DOHH2 (cell line): ENCODE results near the gene ZNF575.

ENCODE experiments used
- H3F3A ChIP-seq: fragments of 200-600 bp; sonication (generic), shearing (Covaris generic); 2 replicates; pipeline ENCODE4 v1.6.0; 2016; ENCODE audit warnings: antibody characterized with exemption, mild to moderate bottlenecking; ENCODE audit not compliant: control insufficient read depth, insufficient read depth
- H3K27ac ChIP-seq: fragments of 200-600 bp; sonication (generic); 2 replicates; pipeline ENCODE4 v1.5.1; 2014; ENCODE audit warnings: low read depth, mild to moderate bottlenecking, low read length, moderate library complexity
- H3K27me3 ChIP-seq: fragments of 200-600 bp; sonication (generic); 2 replicates; pipeline ENCODE4 v1.6.1; 2014; ENCODE audit warnings: mild to moderate bottlenecking, low read length, mixed read lengths; ENCODE audit not compliant: control insufficient read depth
- H3K36me3 ChIP-seq: fragments of 200-600 bp; sonication (generic); 2 replicates; pipeline ENCODE4 v1.6.1; 2014; ENCODE audit warnings: mild to moderate bottlenecking, low read length, moderate library complexity, mixed read lengths; ENCODE audit not compliant: control insufficient read depth
- H3K4me1 ChIP-seq: fragments of 200-600 bp; sonication (generic); 2 replicates; pipeline ENCODE4 v1.6.1; 2014; ENCODE audit warnings: mild to moderate bottlenecking, low read length, mixed read lengths; ENCODE audit not compliant: control insufficient read depth
- H3K4me2 ChIP-seq: fragments of 200-600 bp; sonication (generic); 2 replicates; pipeline ENCODE4 v1.6.0; 2014; ENCODE audit warnings: mild to moderate bottlenecking, low read length, moderate library complexity
- H3K4me3 ChIP-seq: fragments of 200-600 bp; sonication (generic); 2 replicates; pipeline ENCODE4 v1.5.1; 2014; ENCODE audit warnings: mild to moderate bottlenecking, low read length, mixed read lengths
- H3K79me2 ChIP-seq: fragments of 200-600 bp; sonication (generic); 2 replicates; pipeline ENCODE4 v1.6.1; 2014; ENCODE audit warnings: mild to moderate bottlenecking, low read length, mixed read lengths; ENCODE audit not compliant: control insufficient read depth
- H3K9me2 ChIP-seq: fragments of 200-600 bp; sonication (generic); replicated peaks from 2 replicates; pipeline ENCODE4 v1.6.1; 2014; ENCODE audit warnings: mild to moderate bottlenecking, low read length, mixed read lengths; ENCODE audit not compliant: control insufficient read depth
- H3K9me3 ChIP-seq: fragments of 200-600 bp; sonication (generic); 2 replicates; pipeline ENCODE4 v1.6.1; 2014; ENCODE audit warnings: antibody characterized with exemption, low read length, mixed read lengths; ENCODE audit not compliant: control insufficient read depth, insufficient read depth
- H4K20me1 ChIP-seq: fragments of 200-600 bp; sonication (generic); 2 replicates; pipeline ENCODE4 v1.6.0; 2014; ENCODE audit warnings: low read depth, mild to moderate bottlenecking, antibody characterized with exemption, low read length, moderate library complexity; ENCODE audit not compliant: control insufficient read depth, insufficient read depth
- EZH2phosphoT487 ChIP-seq: fragments of 200-600 bp; sonication (generic); IDR thresholded peaks from 2 replicates; pipeline ENCODE4 v1.6.1; 2017; ENCODE audit warnings: borderline replicate concordance, mild to moderate bottlenecking, antibody characterized with exemption, low read length, moderate library complexity, mixed read lengths
- TF ChIP-seq, protein P1 (sequence below): fragments of 200-600 bp; sonication (generic); IDR thresholded peaks from one replicate; pipeline ENCODE4 v1.5.1; 2014; ENCODE audit warnings: antibody characterized with exemption, mild to moderate bottlenecking, low read depth, low read length; ENCODE audit not compliant: poor library complexity, severe bottlenecking

The ZNF575 gene

DNA sequence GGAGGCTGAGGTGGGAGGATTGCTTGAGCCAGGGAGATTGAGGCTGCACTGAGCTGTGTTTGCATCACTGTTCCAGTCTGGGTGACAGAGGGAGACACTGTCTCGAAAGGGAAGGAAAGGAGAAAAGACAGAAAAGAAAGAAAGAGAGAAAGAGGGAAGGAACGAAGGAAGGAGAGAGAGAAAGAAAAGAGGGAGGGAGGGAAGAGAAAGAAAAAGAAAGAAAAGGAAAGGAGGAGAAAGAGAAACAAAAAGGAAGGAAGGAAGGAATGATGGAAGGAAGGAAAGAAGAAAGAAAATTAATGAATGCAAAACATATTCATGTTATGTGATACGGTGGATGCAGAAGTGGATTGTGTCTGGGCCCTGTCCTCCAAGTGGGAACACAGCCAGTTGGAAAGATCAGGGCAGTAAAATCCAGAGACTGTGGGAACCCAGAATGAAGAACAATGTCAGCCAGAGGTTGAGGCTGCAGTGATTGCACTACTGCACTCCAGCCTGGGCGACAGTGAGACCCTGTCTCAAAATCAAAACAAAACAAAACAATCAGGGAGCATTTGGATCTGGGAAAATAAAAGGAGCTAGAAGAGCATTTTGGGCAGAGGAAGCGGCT, 34.6 kb upstream of the ZNF575 start:
- Histone ChIP-seq H3K4me3 (no peak overlapping the region), H3K79me2 (no peaks in the 10 kb centered on the region), H3K9me2 (no peaks in the 10 kb centered on the region), H3K36me3 (no peaks in the 10 kb centered on the region), H3K27ac (no peak overlapping the region), H3F3A (no peaks in the 10 kb centered on the region; the same call in 1 of the 2 replicates), H4K20me1 (no peaks in the 10 kb centered on the region), H3K4me2 (no peak overlapping the region), H3K4me1 (peaks cover 5% of the 10 kb centered on the region), H3K27me3 (no peaks in the 10 kb centered on the region), H3K9me3 (no peaks in the 10 kb centered on the region)
- TF ChIP-seq, protein P1, sequence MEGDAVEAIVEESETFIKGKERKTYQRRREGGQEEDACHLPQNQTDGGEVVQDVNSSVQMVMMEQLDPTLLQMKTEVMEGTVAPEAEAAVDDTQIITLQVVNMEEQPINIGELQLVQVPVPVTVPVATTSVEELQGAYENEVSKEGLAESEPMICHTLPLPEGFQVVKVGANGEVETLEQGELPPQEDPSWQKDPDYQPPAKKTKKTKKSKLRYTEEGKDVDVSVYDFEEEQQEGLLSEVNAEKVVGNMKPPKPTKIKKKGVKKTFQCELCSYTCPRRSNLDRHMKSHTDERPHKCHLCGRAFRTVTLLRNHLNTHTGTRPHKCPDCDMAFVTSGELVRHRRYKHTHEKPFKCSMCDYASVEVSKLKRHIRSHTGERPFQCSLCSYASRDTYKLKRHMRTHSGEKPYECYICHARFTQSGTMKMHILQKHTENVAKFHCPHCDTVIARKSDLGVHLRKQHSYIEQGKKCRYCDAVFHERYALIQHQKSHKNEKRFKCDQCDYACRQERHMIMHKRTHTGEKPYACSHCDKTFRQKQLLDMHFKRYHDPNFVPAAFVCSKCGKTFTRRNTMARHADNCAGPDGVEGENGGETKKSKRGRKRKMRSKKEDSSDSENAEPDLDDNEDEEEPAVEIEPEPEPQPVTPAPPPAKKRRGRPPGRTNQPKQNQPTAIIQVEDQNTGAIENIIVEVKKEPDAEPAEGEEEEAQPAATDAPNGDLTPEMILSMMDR, result no peak
- TF ChIP-seq EZH2phosphoT487, result no peak

DNA sequence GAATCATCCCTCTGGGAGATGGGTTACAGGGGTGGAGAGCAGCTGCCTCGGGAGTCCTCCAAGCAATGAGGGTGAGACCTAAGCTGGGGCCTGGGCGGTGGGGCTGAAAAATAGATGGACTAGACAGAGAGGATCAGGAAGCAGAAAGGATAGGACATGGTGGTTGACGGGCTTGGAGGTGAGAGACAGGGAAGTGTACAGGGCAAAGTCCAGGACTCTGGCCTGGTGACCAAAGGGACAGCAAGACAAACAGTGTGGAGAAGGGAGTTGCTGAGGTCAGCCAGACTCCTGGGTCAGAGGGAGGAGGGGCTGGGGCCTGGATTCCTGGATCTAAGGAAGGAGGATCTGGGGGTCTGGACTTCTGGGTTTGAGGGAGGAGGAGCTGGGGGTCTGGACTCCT, 33.9 kb upstream of the ZNF575 start:
- H3K79me2 ChIP-seq, result no peaks in the 10 kb centered on the region
- no peak overlapping the region for H3K4me3 ChIP-seq
- no peaks in the 10 kb centered on the region; the same call in 1 of the 2 replicates for H3F3A ChIP-seq
- TF ChIP-seq EZH2phosphoT487, result no peak
- TF ChIP-seq, protein P1, result no peak
- H3K27me3 ChIP-seq, result no peaks in the 10 kb centered on the region
- H3K9me2 ChIP-seq, result no peaks in the 10 kb centered on the region
- H3K27ac ChIP-seq, result no peak overlapping the region
- no peak overlapping the region for H3K4me2 ChIP-seq
- H3K9me3 ChIP-seq, result no peaks in the 10 kb centered on the region
- no peaks in the 10 kb centered on the region for H3K36me3 ChIP-seq
- H3K4me1 ChIP-seq, result peaks cover 6% of the 10 kb centered on the region
- H4K20me1 ChIP-seq, result no peaks in the 10 kb centered on the region

DNA sequence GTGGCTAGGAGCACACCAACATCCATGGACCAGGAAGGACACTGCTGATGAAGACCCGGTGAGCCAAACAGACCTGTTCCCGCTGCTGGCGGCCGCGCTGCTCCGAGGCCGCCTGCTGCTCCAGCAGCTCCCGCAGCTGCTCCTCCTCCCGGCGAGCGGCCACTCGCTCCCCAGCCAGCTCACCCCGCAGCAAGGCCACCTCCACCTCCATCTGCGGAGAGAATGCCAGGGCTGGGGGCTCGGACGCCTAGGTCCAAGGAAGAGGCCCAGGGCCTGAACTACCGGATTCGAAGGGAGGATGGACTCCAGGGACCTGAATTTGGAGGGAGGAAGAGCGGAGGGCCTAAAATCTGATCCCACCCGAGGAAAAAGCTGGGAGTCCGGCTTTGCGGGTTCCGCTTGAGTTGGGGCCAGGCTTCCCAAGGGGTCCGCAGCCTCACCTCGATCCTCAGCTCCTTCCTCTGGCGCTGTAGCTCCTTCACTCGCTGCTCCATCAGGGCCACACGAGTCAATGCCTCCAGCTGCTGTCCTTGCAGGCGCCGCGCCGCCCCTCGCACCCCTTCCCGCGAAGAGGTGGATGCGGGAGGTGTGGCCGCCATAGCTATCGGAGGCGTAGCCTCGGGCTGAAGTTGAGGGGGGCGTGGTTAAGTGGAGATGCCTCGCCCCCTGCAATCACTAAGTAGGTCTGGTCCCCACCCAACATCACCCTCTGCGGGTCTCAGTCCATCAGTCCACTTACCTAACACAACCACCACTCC, 31.1 kb upstream of the ZNF575 start:
- Histone ChIP-seq H3K9me2 (no peaks in the 10 kb centered on the region), H3K36me3 (no peaks in the 10 kb centered on the region), H3K4me3 (no peak overlapping the region), H3K27ac (no peak overlapping the region), H3K9me3 (no peaks in the 10 kb centered on the region), H3K79me2 (no peaks in the 10 kb centered on the region), H3F3A (peaks cover 2% of the 10 kb centered on the region; the same call in 1 of the 2 replicates), H4K20me1 (no peaks in the 10 kb centered on the region), H3K4me1 (peaks cover 15% of the 10 kb centered on the region), H3K27me3 (no peaks in the 10 kb centered on the region), H3K4me2 (no peak overlapping the region)
- TF ChIP-seq, protein P1, result no peak
- TF ChIP-seq EZH2phosphoT487, result no peak
